NOMO-1 (cell line): ENCODE data around the gene GRPR.

Experiments
- DNase-seq, 2 experiments: peaks; one replicate each; lab custom pipeline; 2025; ENCODE audit not compliant: unreplicated experiment in 2 of 2; lab: John Stamatoyannopoulos, UW

The GRPR gene

GRCh38 chrX:16123222-16123786 lies at the start of gene GRPR:
Gene GRPR, plus strand, starts transcription at chrX:16123565. Its CDS starts 389 bp downstream, at chrX:16123954.
- peak; percentile 67 to 90 for DNase-seq

- no peak for DNase-seq
Measured at GRCh38 chrX:16075087-16075486, 48.3 kb upstream of the GRPR start.

GRCh38 chrX:16076834-16077233 lies 46.5 kb upstream of the GRPR start:
- DNase-seq, result no peak

GRCh38 chrX:16077811-16078210 lies 45.6 kb upstream of the GRPR start:
- no peak for DNase-seq

DNA sequence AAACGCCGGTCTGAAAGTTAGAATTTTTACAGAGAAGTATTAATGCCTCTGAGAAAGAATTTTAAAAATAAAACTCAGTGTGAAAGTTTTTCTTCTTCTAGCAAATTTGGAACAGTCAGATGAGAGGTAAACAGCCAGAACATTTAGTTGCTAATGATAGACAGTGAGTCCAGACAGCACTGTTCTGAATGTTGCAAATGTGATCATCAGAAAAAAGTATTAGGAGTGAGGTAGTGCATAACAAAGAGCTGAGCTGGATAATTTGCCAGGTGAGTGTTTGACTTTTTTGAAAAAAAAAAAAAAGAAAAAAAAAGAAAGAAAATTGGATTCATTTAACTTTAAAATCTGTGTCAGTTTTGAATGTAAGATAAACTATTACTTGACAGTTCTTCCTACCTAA lies 42.0 kb upstream of the GRPR start:
- no peak for DNase-seq

- DNase-seq, result no peak
Measured at GRCh38 chrX:16082470-16083085, 40.8 kb upstream of the GRPR start.

GRCh38 chrX:16087076-16087475 lies 36.3 kb upstream of the GRPR start:
- DNase-seq, result no peak

DNA sequence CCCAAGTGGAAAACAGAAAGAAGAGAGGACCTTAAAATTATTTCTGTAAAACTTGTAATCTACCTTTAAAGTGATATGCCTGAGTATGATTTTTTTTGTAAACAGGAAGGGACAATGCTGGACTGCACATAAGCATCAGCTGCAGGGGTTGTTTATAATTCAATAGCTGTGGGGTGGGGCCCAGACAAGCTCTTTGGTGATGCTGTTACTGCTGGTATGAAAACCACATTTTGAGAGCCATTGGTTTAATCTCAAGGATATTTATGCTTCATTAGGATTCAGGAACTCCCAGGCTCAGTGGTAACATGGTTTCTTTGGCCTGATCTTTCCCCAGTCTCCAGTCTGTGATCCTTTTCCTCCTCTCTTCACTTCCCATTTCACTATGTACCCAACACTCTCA lies 34.3 kb upstream of the GRPR start:
- no peak for DNase-seq

DNA sequence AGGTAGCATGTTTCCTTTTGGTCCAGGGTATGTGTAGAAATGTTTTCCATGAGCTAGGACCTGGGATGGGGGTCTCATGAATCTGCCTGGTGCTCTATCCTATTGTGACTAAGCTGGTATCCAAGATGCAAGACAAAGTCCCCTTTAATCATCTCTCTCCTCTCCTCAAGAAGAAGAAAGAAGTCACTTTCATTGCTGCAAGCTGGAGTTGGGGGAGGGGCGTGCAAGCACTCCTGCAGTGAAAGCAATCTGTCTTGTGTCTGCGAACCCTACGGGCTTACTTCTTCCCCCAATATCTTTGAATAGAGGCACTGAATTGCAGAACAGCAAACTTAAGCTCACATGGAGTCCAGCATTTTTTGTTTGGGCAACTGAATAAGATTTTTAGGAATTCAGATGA lies 27.2 kb upstream of the GRPR start:
- peak; percentile 44 to 50 for DNase-seq

DNA sequence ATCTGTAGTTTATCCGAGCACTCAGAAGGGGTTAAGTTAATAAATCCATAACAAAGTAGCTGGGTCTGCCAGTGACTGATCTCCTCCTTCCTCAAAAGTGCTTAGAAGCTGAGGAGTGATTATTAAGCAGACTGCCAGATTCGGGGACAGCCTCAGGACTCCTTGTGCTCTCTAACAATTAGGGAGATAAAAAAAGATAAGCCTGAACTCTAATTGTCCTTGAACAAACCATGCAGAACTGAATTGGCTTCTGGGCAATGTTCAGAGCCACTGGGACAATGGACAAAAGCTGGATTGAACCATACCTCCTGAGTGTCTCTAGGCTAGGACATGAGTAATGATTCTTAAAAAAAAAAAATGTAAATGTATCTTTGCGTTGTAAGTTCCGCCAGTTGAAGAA lies 22.7 kb upstream of the GRPR start:
- peak; percentile 19 to 26 for DNase-seq

DNA sequence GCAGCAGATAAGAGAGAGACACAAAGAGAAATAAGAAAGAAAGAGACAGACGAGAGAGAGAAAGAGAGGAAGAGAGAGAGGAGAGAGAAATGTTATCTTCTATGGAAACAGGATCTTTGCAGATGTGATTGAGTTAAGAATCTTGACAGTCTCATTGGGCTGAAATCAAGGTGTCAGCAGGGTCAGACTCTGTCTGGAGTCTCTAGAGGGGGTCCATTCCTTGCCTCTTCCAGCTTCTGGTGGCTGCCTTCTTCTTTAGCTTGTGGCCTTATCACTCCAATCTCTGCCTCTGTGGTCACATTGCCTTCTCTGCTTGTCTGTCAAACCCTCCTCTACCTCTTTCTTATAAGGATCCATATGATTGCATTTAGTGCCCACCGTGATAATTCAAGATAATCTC lies 21.8 kb upstream of the GRPR start:
- no peak for DNase-seq

DNA sequence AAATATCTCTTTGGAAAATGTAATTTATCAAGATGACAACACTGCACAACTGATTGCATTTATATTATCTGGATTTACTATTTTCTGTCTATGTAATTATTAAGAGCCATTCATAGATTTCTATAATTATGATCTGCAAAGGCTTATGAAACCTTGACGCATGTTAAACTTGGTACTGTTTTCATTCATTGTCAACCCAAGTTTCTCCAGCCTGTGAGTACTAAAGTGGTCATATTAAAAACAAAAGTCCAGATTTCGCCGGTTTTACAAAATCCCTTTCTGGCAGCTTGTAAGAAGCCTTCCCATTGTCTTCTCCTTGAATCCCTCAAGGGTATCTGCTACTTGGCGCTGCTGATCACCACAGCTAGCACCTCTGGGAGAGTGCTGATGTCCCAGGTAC lies 19.7 kb upstream of the GRPR start:
- DNase-seq, result no peak

GRCh38 chrX:16112428-16112827 lies 10.9 kb upstream of the GRPR start:
- DNase-seq, result peak; percentile 35 to 41

DNA sequence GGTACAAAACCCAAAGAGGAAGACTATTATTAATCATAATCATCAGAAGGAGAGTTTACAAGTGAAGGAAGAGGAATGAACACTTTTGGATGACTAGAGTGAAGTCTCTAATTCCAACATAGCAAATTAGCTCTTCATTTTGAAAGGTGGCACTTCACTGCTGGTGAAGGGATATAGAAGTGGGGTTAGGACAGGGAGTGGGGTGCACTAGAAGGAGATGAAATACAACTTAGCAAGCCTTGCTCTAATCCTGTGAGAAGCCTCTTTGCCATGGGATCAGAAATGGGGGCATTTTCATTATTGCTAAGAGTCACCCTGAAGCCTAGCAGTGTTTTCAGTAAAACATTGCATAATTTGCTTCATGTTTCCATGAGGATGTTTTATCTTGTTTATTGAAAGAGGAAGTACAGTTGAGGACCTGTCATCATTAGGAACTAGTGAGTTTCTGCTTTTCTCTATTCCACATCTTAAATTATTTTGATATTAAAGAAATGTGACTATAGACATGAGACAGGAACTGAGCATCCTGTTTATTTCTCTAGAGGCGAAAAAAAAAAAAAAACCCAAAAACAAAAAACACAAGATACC lies 9.3 kb upstream of the GRPR start:
- peak; percentile 62 to 94 for DNase-seq

GRCh38 chrX:16114611-16115010 lies 8.8 kb upstream of the GRPR start:
- DNase-seq, result peak in 1 of 2 experiments; percentile 25

GRCh38 chrX:16119353-16120220 lies 3.8 kb upstream of the GRPR start:
- DNase-seq, result peak; percentile 33 to 66

DNA sequence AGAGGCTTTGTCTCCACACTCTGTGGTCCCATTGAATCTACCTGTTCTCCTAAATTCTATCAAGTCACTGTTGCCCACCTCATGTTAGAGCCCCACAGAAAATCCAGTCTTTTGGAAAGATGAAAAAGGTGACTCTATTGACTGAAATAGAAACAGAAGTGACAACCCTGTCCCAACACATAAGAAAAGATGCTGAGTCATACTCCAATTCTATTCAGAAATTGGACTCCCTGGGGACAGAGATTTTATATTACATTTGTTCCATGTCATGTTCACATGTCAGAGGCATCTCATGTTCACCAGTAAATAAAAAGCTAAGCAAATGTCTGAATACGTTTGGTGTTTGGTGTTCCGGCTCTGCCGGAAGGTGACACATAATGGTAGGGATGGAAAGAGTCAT lies 2.9 kb upstream of the GRPR start:
- peak in 1 of 2 experiments; percentile 40 for DNase-seq

GRCh38 chrX:16124201-16124600 lies 836 bp downstream of the GRPR start:
- DNase-seq, result no peak

GRCh38 chrX:16125520-16126149 lies 2.3 kb downstream of the GRPR start:
- peak in 1 of 2 experiments; percentile 19 for DNase-seq

DNA sequence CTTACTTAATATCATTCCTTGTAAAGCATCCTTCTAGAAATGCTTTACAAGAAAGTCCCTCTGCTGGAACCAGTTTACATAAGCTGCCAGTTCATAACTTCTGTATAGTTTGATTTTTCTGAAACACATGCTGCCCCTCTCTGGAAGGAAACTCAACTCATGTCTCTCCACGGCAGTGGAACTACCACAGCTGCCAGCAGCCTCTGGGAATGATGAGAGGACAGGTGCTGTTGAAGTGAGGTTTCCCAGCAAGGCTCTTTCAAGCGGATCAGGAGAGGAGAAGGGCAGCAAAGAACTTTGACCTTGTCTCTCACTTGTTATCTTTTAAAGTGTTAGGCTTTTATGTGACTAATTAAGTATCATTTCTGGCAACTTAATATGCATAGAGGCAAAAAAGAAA lies 7.3 kb downstream of the GRPR start:
- no peak for DNase-seq

- DNase-seq, result no peak
Measured at GRCh38 chrX:16134936-16135335, 11.6 kb downstream of the GRPR start.
